Measurements from ENCODE around the gene C10orf105.

The C10orf105 gene

GRCh38 chr10:71719464-71720201, at the start of gene C10orf105:
C10orf105 (minus strand) TSS chr10:71719778; CDS start chr10:71716337, 3,441 bp downstream.
- no peak for DNase-seq

GRCh38 chr10:71767420-71768035, 48.0 kb upstream of the C10orf105 start:
- DNase-seq, result no peak

GRCh38 chr10:71766717-71767419, 47.3 kb upstream of the C10orf105 start:
- peak in 1 of 2 donors; percentile 33 for DNase-seq

GRCh38 chr10:71765906-71766716, 46.5 kb upstream of the C10orf105 start:
- DNase-seq, result no peak

GRCh38 chr10:71765176-71765904, 45.8 kb upstream of the C10orf105 start:
- DNase-seq, result no peak

- no peak for DNase-seq
Observed at GRCh38 chr10:71763352-71764127, 44.0 kb upstream of the C10orf105 start.

- DNase-seq, result no peak
Observed at GRCh38 chr10:71762324-71762723, 42.7 kb upstream of the C10orf105 start.

GRCh38 chr10:71761541-71762113, 42.0 kb upstream of the C10orf105 start:
- no peak for DNase-seq

- peak; percentile 69 to 75 for DNase-seq
Observed at GRCh38 chr10:71761105-71761511, 41.5 kb upstream of the C10orf105 start.

- no peak for DNase-seq
Observed at GRCh38 chr10:71757399-71757922, 37.9 kb upstream of the C10orf105 start.

GRCh38 chr10:71756311-71757191, 37.0 kb upstream of the C10orf105 start:
- DNase-seq, result no peak

- DNase-seq, result no peak
Observed at GRCh38 chr10:71755179-71755879, 35.8 kb upstream of the C10orf105 start.

GRCh38 chr10:71754562-71754961, 35.0 kb upstream of the C10orf105 start:
- DNase-seq, result no peak

- DNase-seq, result no peak
Observed at GRCh38 chr10:71753960-71754505, 34.5 kb upstream of the C10orf105 start.

- DNase-seq, result no peak
Observed at GRCh38 chr10:71753091-71753959, 33.7 kb upstream of the C10orf105 start.

GRCh38 chr10:71752391-71753090, 33.0 kb upstream of the C10orf105 start:
- DNase-seq, result no peak
